NAMALWA (cell line): ENCODE results near the gene OBSCN.

Experiments
- DNase-seq: peaks from one replicate; pipeline ENCODE4 v3.0.0-alpha.2; 2015; ENCODE audit warnings: low spot score

OBSCN gene

DNA sequence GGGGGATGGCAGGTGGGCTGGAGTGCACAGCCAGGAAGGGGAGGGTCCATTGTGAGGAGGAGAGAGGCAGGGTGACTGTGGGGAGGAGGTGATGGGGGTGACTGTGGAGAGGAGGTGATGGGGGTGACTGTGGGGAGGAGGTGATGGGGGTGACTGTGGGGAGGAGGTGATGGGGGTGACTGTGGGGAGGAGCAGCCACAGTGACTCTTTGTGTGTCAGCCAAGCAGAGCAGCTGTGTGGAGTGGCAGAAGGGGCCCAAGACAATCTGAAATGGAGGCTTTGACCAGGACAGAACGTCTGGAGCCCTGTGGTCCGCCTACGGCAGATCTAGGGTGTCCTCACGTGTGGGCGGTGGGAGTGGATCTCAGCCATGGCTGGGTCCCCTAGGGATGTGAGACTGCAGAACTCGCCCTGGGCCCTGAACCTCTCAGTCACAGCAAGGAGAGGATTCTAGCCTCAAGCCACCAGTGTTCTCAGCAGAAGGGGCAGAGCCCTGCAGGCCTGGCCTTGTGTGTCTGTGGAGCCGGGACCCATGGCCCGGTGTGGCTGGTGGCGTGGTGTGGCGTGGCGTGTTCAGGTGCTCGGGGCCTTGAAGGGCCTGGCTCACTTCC is 81.5 kb downstream of the OBSCN start:
- DNase-seq = no peak

DNA sequence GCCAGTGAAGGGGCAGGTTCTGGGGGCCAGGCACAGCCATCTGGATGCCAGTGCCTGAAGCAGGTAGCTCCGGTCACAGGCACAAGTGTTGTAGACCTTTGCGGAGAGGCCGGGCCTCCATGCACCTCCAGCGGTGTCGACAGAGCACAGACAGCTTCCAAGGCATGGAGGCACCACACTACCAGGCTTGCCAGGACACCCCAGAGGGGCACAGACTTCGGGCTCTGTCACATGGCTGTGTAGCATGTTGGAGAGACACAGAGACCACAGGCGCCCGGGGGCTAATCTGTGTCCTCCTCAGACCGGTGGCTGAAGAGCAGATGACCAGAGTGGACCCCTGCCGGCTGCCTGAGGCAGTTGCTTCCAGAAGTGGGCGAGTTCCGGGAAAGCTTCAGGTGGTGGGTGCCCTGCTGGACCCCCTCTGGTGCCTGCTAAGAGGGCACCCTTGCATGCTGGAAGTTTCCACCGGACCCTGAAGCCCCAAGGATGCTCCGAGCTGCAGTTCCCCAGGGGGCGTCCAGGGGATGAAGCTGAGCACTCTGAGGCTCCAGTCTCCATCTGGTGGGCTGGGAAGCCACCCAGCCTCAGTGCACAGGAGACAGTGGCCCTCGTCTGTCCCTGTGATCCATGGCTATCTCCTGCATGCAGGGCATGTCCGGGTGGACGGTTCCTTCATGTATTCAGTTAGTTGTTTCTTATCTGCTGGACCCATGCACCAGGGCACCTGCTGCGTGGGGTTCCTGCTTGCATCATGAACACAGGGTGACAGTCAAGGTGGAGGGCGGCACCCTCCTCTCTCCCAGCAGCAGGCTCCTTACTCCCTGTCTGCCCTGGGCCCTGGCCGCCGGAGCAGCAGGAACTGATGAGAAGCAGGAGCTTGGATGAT is 82.4 kb downstream of the OBSCN start:
- no peak for DNase-seq

DNA sequence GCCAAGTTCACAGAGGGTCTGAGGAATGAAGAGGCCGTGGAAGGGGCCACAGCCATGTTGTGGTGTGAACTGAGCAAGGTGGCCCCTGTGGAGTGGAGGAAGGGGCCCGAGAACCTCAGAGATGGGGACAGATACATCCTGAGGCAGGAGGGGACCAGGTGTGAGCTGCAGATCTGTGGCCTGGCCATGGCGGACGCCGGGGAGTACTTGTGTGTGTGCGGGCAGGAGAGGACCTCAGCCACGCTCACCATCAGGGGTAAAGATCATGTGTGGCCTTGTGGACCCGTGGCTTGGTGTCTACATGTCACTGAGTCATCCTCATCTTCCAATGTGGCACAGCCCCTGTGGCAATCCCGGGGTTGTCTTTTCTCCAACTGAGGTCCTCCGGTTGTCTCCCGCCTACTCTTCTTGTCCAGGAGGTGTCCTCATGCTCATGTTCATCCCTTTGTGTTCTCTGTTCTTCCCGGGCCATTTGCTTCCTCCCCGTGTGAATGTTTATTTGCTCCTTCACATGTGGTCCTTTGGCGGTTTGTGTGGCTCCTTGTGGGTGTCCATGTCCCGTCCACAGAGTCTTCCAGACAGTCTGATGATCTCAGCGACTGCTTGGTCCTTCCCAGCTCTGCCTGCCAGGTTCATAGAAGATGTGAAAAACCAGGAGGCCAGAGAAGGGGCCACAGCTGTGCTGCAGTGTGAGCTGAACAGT is 84.2 kb downstream of the OBSCN start:
- no peak for DNase-seq

DNA sequence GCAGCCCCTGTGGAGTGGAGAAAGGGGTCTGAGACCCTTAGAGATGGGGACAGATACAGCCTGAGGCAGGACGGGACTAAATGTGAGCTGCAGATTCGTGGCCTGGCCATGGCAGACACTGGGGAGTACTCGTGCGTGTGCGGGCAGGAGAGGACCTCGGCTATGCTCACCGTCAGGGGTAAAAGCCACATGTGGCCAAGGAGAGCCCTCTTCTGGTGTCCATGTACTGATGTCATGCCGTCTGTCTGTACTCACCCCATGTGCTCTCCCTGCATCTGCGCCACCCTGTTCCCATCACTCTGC is 84.7 kb downstream of the OBSCN start:
- no peak for DNase-seq

DNA sequence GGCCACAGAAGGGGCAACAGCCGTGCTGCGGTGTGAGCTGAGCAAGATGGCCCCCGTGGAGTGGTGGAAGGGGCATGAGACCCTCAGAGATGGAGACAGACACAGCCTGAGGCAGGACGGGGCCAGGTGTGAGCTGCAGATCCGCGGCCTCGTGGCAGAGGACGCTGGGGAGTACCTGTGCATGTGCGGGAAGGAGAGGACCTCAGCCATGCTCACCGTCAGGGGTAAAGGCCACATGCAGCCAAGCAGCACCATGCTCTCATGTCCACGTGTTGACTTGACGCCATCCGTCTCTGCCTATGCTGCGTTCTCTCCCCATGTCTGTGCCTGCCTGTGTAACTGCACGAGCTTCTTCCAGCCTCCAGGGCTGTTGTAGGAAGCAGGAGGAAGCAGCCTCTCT is 85.5 kb downstream of the OBSCN start:
- DNase-seq = no peak

DNA sequence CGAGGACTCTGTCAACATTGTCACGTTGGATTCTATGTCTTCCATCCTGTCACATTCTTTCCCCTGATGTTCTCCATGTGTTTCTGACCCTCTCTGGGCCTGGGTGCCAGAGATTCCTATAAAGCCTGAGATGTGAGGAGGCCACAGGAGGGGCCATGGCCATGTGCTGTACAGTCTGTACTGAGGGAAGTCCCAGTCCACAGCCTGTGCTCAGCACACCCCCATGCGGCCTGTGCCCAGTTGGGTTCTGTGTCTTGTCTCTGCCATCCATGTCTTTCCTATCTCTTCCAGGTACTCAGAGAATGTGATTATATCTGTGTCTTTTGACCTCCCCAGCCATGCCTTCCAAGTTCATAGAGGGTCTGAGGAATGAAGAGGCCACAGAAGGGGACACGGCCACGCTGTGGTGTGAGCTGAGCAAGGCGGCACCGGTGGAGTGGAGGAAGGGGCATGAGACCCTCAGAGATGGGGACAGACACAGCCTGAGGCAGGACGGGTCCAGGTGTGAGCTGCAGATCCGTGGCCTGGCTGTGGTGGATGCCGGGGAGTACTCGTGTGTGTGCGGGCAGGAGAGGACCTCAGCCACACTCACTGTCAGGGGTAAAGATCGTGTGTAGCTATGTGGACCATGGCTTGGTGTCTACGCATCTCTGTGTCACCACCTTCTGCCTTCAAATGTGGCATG is 86.1 kb downstream of the OBSCN start:
- no peak for DNase-seq

DNA sequence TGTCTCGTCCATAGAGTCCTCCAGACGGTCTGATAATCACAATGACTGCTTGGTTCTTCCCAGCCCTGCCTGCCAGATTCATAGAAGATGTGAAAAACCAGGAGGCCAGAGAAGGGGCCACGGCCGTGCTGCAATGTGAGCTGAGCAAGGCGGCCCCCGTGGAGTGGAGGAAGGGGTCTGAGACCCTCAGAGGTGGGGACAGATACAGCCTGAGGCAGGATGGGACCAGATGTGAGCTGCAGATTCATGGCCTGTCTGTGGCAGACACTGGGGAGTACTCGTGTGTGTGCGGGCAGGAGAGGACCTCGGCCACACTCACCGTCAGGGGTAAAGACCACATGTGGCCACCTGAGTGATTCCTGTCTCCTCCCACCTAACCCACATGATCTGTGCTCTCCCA is 86.9 kb downstream of the OBSCN start:
- no peak for DNase-seq

DNA sequence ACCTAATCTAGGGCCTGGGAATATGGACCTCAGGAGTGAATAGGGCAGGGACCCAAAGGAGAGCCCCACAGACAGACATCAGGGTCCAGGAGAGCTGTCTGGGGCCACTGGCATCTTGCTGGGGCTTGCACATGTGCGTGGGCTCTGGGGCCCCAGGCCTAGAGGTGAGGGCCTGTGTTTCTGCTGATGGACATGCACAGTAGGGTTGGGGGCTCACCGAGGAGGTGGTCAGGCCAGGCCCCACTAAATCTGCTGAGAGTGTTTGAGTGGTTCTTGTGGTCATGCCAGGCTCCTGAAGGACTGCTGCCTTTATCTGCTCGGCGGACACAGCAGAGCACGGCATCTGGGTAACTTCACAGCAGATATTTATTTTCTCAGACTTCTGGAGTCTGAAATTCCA is 87.4 kb downstream of the OBSCN start:
- DNase-seq = no peak

DNA sequence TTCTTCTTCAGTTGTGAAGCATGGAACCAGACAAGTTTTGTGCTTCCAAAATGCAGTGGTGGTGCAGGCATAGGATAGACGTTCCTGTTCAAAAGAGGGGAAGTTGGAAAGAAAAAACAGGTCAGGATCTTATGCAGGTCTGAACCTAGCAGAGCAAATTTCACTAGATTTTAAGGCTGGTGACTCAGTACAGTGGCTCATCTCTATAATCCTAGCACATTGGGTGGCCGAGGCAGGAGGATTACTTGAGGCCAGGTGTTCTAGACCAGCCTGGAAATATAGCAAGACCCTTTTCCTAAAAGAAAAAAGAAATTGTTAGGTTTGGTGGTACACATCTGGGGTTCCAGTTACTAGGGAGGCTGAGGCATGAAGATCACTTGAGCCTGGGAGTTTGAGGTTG is 88.1 kb downstream of the OBSCN start:
- no peak for DNase-seq

DNA sequence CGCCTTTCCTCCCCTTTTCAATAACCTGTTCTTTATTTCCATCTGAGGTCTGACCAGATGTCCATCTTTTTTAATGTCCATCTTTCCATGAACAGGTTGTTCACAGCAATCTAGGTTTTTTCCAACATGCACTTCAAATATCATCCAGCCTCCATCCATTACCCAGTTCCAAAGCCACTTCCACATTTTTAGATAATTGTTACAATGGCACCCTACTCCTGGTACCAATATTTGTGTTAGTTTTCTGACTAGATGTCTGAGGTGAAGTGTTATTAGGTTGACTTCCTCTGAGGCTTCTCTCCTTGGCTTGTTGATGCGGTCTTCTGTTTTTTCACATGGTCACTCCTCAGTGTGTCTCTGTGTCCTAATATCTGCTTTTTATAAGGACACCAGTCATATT is 89.4 kb downstream of the OBSCN start:
- DNase-seq = no peak

DNA sequence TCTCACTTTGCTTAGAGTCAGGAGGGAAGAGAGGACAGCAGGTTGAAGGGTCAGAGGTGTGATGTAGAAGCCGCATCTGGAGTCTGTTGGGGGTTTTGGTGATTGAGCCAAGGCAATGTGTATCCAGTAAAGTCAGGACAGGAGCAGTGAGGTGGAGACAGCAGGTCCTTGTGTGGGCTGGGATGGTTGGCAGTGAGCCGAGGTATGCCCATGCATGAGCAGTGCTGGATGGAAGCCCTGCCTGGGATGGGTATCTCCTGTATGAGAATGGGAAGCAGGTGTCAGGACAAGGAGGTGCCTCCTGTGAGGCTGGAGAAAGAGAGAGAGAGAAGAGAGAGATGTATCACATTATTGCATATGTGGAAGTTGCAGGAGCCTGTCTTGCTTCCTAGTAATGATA is 90.0 kb downstream of the OBSCN start:
- no peak for DNase-seq

DNA sequence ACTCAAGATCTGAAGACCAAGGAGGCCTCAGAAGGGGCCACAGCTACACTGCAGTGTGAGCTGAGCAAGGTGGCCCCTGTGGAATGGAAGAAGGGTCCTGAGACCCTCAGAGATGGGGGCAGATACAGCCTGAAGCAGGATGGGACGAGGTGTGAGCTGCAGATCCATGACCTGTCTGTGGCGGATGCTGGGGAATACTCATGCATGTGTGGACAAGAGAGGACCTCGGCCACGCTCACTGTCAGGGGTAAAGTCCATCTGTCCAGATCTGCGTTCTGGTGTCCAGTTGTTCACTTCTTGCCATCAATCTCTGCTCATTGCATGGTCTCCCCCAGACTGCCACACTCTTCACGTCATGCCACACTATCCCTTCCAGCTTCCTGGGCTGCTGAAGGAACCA is 90.6 kb downstream of the OBSCN start:
- DNase-seq = no peak

DNA sequence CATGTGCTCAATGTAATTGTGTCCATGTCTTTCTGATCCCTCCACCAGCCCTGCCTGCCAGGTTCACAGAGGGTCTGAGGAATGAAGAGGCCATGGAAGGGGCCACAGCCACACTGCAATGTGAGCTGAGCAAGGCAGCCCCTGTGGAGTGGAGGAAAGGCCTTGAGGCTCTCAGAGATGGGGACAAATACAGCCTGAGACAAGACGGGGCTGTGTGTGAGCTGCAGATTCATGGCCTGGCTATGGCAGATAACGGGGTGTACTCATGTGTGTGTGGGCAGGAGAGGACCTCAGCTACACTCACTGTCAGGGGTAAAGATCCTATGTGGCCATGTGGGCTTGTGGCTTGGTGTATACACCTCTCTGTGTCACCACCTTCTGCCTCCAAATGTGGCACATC is 91.4 kb downstream of the OBSCN start:
- no peak for DNase-seq

DNA sequence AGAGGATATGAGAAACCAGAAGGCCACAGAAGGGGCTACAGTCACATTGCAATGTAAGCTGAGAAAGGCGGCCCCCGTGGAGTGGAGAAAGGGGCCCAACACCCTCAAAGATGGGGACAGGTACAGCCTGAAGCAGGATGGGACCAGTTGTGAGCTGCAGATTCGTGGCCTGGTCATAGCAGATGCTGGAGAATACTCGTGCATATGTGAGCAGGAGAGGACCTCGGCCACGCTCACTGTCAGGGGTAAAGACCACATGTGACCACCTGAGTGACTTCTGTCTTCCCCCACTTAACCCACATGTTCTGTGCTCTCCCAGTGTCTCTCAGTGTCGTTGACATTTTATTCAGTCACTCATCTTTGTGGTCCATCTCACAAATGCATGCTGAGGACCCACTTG is 92.1 kb downstream of the OBSCN start:
- DNase-seq = no peak

DNA sequence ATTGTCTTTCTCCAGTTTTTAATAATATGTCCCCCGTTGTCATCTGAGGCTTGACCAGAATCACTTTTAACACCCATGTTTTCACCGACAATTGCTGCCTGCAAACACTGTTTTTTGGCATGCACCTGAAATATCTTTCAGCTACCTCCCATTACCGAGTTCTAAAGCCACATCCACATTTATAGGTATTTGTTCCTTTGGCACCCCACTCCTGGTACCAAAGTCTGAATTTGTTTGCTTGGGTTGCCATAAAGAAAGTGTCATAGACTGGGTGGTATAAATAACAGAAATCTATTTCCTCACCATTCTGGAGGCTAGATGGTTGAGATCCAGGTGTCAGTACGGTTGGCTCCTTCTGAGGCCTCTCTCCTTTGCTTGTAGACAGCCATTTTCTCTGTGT is 94.2 kb downstream of the OBSCN start:
- DNase-seq = no peak

DNA sequence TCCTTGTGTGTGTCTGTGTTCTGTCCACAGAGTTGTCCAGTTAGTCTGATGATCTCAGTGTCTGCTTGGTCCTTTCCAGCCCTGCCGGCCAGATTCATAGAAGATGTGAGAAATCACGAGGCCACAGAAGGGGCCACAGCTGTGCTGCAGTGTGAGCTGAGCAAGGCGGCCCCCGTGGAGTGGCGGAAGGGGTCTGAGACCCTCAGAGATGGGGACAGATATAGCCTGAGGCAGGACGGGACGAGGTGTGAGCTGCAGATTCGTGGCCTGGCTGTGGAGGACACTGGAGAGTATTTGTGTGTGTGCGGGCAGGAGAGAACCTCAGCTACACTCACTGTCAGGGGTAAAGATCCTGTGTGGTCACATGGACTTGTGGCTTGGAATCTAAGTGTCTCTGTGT is 95.8 kb downstream of the OBSCN start:
- DNase-seq = no peak

DNA sequence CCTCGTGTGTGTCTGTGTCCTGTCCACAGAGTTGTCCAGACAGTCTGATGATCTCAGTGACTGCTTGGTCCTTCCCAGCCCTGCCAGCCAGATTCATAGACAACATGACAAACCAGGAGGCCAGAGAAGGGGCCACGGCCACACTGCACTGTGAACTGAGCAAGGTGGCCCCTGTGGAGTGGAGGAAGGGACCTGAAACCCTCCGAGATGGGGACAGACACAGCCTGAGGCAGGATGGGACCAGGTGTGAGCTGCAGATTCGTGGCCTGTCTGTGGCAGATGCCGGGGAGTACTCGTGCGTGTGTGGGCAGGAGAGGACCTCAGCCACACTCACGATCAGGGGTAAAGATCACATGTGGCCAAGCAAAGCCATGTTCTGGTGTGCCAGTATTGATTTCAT is 96.4 kb downstream of the OBSCN start:
- DNase-seq = no peak

DNA sequence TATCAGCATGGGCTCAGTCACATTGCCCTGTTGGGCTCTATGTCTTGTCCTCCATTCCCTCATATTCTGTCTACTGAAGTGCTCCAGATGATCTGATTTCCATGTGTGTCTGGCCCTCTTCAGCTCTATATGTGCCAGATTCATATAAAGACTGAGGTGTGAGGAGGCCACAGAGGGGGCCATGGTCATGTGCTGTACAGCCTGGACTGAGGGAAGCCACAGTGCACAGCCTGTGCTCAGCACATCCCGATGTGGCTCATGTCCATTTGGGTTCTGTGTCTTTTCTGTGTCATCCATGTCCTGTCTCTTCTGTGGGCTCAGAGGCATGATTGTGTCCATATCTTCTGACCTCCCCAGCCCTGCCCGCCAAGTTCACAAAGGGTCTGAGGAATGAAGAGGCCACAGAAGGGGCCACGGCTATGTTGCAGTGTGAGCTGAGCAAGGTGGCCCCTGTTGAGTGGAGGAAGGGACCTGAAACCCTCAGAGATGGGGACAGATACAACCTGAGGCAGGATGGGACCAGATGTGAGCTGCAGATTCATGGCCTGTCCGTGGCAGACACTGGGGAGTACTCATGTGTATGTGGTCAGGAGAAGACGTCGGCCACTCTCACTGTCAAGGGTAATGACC is 97.0 kb downstream of the OBSCN start:
- no peak for DNase-seq

DNA sequence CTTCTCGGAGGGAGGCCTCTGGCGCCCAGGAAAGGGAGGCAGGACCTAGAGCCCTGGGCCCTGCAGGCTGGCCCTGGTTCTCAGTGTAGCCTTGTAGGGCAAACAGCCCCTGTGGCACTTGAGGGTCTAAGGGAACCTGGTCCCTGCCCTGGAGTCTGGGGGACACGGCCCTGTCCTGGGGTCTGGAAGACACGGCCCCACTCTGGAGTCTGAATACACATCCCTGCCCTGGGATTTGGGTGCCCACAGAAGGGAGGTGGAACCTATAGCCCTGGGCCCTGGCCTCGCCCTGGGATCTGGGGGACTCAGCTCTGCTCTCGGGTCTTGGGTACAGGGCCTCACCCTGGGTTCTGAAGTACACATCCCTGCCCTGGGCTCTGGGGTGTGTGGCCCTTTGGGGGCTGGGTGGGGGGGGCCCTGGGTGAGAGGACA is 97.9 kb downstream of the OBSCN start:
- no peak for DNase-seq

DNA sequence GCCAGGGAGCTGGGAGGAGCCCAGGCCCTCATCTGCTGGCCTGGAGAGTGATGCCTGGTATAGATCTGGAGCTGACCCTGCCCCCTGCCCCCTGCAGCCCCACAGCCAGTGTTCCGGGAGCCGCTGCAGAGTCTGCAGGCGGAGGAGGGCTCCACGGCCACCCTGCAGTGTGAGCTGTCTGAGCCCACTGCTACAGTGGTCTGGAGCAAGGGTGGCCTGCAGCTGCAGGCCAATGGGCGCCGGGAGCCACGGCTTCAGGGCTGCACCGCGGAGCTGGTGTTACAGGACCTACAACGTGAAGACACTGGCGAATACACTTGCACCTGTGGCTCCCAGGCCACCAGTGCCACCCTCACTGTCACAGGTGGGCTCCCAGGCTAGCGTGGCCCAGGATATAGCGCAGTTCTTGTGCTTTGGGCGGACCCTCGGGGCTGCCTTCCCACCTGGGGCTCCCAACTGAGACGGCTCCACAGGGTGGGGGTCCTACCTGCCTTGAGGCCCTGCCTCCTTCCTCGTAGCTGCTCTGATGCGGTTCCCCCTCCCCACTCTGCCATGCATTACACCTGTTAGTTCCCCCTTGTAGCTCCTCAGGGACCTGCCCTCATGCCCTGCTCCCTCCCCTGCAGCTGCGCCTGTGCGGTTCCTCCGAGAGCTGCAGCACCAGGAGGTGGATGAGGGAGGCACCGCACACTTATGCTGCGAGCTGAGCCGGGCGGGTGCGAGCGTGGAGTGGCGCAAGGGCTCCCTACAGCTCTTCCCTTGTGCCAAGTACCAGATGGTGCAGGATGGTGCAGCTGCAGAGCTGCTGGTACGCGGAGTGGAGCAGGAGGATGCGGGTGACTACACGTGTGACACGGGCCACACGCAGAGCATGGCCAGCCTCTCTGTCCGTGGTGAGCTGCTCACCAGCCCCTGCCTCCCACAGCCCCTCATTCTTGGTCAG is 98.7 kb downstream of the OBSCN start:
- DNase-seq = no peak
